Stimulated activated CD4-positive, alpha-beta T cell treated with anti-CD3 and anti-CD28 coated beads, Interleukin-2, amount 100 ng/mL, for 48 hours (primary cell): ENCODE measurements around the gene TXNRD2.

Source experiments
- DNase-seq, 2 donors: peaks; one replicate each; pipeline ENCODE4 v3.0.0-alpha.2; 2020

The TXNRD2 gene

DNA sequence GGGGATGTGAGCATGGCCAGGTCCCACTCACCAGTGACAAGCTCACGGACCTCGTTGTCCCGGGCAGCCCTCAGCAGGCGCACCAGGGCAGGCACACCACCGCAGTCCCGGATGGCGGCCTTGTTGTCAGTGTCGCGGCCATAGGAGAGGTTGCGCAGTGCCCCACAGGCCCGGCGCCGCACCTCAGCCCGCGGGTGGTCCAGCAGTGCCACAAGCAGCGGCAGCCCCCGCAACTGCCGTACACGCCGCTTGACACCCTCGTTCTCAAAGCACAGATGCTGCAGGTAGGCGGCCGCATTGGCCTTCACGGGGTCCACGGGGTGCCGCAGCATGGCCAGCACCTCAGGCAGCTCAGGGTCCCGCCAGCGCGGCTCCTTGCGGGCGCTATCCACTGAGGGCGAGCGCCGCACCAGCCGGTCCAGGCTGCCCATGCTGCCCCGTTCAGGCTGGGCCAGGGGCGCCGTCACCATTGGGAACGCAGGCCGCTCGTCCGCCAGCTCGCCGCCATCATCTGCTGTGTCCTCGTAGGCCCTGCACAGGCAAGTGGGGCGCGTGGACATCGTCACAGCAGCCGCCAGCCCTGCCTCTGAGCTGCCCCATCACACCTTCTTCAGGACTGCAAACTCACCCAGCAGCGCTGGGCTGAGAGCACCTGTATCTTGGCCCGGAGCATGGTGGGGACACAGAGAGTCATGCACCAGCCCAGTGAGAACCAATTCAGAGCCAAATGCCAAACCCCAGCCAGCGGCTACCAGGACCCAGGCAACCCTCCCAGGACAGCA, 38.3 kb upstream of the TXNRD2 start:
- no peak for DNase-seq

DNA sequence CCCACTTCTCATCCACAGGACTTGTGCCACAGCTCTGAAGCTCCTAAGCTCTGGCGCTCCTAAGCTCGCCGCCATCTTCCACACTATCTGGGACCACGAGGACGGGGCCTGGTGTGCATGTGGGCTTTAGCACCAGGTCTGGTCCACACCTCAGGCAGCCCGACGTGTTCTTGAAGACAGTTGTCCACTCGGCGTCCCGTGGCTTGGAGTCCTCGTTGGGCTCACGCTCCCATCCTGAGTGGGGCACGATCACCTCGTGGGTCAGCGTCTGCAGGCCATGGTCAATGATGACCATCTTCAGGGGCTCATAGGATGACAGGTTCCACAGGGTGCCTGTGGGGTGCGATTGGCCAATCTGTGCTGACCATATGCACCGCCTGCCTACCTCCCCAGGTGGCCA, 37.1 kb upstream of the TXNRD2 start:
- no peak for DNase-seq

DNA sequence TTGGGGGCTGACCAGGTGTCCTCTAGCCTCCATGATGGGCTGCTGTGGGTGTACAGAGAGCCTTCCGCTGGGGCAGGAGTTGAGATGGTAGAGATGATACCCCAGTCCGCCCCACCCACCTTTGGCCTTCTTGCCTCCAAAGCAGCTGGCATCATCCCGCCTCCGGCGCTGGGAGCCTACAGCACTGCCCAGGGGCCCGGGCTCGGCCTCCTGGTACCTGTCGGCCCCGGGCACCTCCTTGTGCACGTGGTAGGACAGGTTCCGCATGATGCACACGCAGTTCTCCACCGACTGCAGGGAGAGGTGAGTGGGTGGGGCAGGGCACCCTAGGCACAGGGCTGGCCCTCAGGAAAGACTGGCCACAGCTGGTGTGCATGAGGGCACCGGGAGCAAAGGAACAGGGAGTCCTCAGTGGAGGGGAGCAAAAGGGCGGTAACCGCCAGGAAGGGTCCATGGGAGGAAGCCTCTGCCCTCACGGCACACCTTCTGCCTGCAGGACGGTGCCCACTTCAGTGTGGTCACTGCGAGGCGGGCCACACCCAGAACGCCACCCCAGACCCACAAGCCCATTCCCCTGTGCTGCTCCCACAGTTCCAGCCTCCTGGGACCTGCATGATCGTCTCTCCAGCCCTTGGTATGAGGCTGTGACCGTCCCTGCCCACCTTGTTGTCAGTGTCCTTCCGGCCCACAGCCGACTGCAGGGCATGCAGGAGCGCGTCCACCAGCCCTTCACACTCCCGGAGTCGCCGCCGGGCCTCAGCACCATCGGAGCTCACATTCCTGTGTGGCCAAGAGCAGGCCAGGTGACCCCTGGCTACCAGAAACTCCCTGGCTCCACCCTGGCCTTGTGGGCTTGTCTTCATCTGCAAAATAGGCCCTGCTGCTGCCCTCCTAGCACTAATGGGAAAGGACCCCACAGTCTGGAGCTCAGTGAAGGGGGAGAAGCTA, 36.0 kb upstream of the TXNRD2 start:
- DNase-seq, result no peak

GRCh38 chr22:19976671-19977070, 35.1 kb upstream of the TXNRD2 start:
- no peak for DNase-seq

DNA sequence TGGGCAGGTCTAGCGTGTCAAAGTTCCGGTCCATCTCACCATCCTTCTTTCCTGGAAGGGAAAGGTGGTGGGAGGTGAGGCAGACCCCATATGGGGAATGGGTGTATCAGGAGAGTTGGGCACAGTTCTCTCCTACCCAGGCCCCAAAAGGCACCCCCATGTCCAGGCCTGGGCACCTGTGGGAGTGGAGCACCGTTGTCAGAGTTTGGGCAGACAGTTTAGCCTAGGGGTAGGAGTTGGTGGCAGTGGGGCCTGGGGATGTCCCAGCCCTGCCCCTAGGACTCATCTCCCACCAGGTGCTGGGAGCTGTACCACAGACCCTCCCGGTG, 34.1 kb upstream of the TXNRD2 start:
- DNase-seq, result no peak

DNA sequence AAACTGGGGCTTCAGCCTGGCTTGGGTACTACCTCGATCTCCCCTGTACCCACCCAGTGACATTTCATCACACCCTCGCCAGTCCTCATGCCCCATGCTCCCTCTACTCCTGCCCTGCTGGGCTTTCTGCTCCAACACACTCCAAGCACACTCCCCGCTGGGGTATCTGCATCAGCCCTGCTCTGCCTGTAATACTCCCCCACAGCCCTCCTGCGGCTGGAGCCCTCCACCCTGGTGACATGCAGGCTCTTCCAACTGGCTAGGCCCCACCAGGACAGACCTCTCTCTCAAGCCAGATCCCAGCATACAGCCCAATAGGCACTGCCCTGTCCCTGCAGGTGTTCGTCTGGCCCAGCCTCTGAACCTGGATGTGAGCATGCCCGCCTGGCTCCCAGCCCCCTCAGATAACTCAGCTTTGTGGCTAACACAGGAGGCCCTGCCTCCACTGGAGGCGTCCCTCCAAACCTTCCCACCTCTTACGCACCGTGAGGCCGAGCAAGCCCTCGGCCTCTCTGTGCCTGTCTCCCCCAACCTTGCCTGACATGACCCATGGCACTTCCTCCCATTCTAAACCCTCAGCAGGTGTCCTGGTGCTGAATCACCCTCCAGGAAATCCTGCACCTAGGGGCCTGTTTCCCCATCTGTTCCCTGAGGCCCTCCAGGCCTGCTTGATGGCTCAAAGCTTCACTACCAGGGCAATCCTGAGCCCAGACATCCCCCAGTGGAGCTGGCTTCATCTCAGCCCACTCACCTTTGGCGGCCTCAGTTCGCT, 33.5 kb upstream of the TXNRD2 start:
- DNase-seq, result no peak

GRCh38 chr22:19974268-19974861, 32.7 kb upstream of the TXNRD2 start:
- no peak for DNase-seq

DNA sequence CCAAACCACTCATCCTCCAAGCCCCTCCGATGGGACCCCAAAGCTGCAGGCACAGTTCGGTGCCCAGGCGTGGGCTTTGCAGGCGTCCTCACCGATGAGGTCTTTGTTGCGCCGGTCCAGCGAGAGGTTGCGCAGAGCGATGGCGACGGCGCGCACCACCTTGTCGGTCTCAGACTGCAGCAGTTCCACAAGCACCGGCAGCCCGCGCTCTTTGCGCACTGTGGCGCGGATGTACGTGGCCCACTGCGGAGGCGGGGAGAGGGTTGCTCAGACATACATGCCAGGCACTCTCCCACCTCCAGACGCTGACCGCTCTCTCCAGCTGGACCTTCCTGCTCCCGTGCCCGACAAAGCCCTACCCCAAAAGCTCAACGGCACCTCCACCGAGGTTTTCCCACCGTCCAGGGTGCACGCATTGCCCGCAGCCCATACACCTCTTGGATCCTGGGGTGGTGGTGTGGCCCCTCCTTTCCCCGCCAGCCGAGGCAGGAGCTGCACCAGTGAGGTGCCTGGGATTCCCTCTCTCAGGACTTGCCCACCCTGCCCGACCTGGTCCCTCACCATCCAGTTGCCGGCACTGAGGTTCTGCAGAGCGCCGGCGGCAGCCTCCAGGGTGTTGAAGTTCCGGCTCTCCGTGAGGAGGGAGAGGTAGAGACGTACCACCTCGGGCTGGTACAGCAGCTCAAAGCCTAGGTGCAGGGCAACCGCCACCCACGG, 32.1 kb upstream of the TXNRD2 start:
- DNase-seq, result no peak

DNA sequence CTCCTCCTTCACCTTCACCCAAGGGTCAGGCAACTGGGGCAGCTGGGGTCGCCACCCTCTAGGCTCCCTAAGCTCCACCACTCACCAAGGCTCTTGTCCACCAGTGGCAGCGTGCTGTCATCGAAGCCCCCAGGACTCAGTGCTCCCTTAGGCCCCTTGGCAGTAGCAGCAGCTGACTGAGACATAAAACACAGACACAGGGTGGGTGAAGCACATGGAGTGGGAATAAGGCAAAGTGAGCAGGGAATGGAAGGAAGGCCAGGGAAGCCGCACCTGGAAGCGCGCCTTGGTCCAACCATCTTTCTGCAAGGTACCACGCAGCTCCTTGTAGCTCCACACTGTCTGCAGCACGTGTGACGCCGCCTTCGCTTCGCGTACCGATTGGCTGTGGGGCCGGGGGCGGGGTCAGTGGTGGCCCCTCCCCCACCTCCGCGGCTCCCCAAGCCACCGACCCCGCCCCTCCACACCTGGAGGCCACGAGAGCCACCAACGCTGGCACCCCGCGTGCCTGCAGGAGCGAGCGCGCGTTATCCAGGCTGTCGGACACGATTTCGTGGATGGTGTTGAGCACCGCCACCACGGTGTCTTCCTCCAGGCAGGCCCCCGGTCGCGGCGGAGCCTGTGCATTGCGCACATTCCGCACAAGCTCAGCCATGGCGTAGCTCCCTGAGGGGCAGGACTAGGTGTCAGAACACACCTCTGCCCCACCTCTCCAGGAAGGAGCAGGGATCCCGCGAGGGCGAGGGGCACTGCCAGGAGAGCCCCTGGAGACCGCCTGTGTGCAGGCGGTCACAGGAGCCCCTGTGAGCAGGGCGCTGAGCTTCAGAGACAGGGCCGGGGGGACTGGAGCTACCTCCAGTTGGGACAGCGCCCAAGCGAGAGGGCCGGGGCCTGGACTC, 31.3 kb upstream of the TXNRD2 start:
- DNase-seq, result no peak

- DNase-seq, result no peak
These were observed 30.6 kb upstream of the TXNRD2 start for GRCh38 chr22:19972251-19972650.

DNA sequence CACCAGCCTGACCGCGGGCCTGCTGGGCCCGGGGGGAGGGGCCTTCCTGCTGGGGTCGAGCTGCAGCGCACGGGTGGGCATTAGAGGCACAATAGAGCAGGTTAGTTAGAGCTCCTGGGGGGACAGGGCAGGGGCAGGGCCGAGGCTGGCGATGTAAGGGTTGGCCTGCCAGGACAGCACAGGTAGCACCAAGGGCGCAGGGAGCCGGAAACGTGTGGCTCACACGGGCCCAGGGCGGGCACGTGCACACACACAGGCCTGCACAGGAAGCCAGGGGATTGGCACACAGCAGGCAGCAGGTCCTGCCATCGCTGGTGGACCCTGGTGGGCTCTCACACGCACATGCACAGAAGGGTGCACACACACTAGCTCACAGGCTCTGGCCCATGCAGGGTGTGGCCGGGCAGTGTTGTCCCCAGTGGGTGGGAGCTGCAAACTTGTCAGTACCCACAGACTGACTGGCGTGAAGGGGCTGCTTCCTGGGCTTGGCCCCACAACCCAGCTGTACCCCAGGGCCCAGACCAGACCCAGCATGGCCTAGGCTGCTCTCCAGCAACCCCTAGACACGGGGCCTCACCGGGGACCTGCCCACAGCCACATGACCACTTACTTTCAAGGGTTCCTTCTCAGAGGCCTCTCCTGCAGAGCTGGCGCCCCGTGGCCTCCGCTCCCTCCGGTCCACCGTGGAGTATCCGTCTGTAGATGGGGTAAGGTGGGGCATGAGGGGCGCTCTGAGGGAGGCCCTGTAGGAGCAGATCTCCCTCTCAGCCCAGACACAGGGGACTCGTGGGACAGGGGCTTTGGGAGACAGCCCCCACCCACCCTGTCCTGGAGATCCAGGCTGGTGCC, 29.9 kb upstream of the TXNRD2 start:
- DNase-seq, result no peak

DNA sequence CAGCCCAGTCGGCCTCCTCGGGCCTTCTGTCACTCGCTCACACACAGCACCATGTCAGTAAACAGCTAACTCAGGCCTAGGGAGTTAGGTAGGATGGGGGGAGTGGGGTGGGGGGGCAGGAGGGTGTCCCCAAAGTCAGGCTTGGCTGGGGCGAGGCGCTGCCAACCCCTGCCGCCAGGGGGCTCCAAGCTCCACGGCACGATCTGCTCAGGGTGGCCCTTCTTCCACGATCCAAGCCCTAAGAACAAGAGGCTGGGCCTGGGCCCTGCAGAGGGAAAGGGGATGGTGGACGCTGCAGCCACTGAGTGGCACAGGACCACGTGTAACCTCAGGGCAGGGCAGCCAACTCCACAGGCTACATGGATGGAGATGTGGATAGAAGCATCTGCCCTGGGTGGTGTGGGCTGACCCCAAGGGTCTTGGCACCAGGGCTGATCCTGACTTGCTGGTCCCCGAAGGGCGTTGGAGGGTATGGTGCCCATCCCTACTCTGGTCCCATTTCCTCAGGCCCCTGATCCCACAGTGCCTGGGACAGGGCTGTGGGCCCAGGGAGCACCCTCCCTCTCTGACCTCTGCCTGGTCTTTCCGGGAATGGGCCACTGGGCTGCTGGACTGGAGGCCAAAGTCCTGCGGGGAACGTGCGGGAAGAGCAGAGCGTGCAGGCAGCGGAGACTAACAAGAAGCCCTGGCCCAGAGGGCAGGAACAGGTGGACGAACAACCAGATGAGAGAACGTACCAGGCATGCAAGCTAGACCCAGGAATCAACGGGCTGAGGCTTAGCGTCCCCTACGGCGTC, 29.1 kb upstream of the TXNRD2 start:
- peak; percentile 76 to 85 for DNase-seq

- DNase-seq, result no peak
These were observed 28.4 kb upstream of the TXNRD2 start for GRCh38 chr22:19970031-19970478.

GRCh38 chr22:19969141-19969928, 27.7 kb upstream of the TXNRD2 start:
- DNase-seq, result no peak

DNA sequence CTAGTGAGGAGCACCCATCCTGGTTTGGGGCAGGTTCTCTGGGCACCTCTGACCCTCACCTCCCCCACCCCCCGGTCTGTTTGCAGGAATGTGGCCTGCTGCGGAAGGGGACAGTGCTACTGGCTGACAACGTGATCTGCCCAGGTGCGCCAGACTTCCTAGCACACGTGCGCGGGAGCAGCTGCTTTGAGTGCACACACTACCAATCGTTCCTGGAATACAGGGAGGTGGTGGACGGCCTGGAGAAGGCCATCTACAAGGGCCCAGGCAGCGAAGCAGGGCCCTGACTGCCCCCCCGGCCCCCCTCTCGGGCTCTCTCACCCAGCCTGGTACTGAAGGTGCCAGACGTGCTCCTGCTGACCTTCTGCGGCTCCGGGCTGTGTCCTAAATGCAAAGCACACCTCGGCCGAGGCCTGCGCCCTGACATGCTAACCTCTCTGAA, 26.9 kb upstream of the TXNRD2 start:
- DNase-seq, result no peak

DNA sequence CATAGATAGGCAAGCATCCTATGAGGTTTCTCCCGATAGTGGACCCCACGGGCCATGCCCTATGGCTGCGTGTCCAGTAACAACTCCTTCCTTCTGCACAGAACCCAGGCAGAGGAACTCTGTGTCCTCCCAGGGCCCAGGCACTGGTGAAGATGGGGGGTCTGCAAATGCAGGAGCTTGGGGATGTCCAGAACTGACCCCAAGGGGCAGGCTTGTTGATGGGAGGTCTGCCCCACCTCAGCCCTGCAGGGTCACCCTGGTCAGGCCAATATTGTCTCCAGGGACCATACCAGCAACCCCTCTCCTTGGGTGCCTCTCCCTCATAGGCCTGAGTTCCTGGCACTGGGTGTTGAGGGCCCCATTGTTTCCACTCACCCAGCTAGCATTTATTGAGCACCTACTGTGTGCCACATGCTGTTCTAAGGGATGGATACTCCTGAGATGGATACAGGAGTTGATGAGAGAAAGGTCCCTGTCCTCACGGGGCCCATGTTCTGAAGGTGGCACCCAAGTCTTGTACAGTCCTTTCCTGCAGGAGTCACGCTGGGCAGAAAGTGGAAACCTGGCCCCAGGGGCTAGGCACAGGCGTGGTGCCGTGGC, 26.3 kb upstream of the TXNRD2 start:
- DNase-seq, result no peak

- no peak for DNase-seq
These were observed 25.5 kb upstream of the TXNRD2 start for GRCh38 chr22:19966908-19967750.
